GM23338 (cell line): ENCODE data around the gene VWA3B.

Experiments
- CTCF ChIP-seq, 2 experiments: fragments of 200-600 bp in 1 of 2; sonication (generic) in 1 of 2; conservative IDR thresholded peaks; 2 replicates each; pipeline versions ENCODE4 v1.5.1 to v1.6.1; 2016 to 2017; ENCODE audit warnings: antibody characterized with exemption in 2 of 2, low read depth in 2 of 2, mild to moderate bottlenecking in 2 of 2, moderate library complexity in 1 of 2
- ETS1 ChIP-seq: IDR thresholded peaks from 2 replicates; pipeline ENCODE4 v1.6.1; 2016; ENCODE audit warnings: antibody characterized with exemption
- EZH2 ChIP-seq: fragments of 200-600 bp; sonication (generic); IDR thresholded peaks from one replicate; pipeline ENCODE4 v1.8.0; 2017; ENCODE audit warnings: antibody characterized with exemption, mild to moderate bottlenecking, low read depth; ENCODE audit not compliant: unreplicated experiment
- EZH2phosphoT487 ChIP-seq: fragments of 200-600 bp; sonication (generic); IDR thresholded peaks from one replicate; pipeline ENCODE4 v1.8.1; 2018; ENCODE audit warnings: antibody characterized with exemption; ENCODE audit not compliant: unreplicated experiment
- JUNB ChIP-seq: IDR thresholded peaks from one replicate; pipeline ENCODE4 v1.6.1; 2016; ENCODE audit warnings: antibody characterized with exemption; ENCODE audit not compliant: unreplicated experiment
- NANOG ChIP-seq: IDR thresholded peaks from 2 replicates; pipeline ENCODE4 v1.6.1; 2016; ENCODE audit warnings: antibody characterized with exemption, borderline replicate concordance
- POLR2AphosphoS5 ChIP-seq: IDR thresholded peaks from 2 replicates; pipeline ENCODE4 v1.6.1; 2016; ENCODE audit warnings: antibody characterized with exemption, low read depth
- REST ChIP-seq: IDR thresholded peaks from one replicate; pipeline ENCODE4 v1.6.1; 2018; ENCODE audit warnings: antibody characterized with exemption; ENCODE audit not compliant: unreplicated experiment
- STAT1 ChIP-seq: IDR thresholded peaks from one replicate; pipeline ENCODE4 v1.6.1; 2016; ENCODE audit warnings: antibody characterized with exemption; ENCODE audit not compliant: unreplicated experiment
- ZNF331 ChIP-seq: fragments of 250-450 bp; sonication (Bioruptor Pico); IDR thresholded peaks from 2 replicates; pipeline ENCODE4 v1.5.0; 2020; ENCODE audit warnings: low read depth, mild to moderate bottlenecking, moderate library complexity

GRCh38 chr2:98084151-98084868 lies 2.7 kb upstream of the VWA3B start:
- TF ChIP-seq CTCF (conservative IDR thresholded peaks at IDR 0.05; ENCODE audit: low read depth in 2 of 2) (no peak), EZH2phosphoT487 (no peak), JUNB (no peak), POLR2AphosphoS5 (no peak), REST (no peak), EZH2 (no peak), ZNF331 (no peak), ETS1 (no peak), NANOG (no peak), STAT1 (no peak)
